ENCODE results near the gene KIAA0825. TPM values are rescaled to one million over a fixed set of nuclear protein-coding genes. Genes with fewer than 3 reads are reported as not detected.

The KIAA0825 gene
- polyA plus RNA-seq, 1 donor from 2014 or later, result 5.1 TPM

DNA sequence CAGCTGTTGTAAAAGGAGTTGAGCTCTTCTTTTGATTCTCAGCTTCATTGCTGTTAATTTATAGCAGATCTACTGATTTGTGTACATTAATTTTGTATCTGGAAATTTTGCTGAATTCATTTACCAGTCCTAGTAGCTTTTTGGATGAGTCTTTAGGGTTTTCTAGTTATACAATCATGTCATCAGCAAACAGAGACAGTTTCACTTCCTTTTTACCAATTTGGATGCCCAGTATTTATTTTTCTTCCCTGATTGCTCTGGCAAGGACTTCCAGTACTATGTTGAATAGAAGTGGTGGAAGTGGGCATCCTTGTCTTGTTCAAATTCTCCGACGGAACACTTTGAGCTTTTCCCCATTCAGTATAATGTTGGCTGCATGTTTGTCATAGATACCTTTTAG lies 478.1 kb downstream of the KIAA0825 start:
- H3K4me2 ChIP-seq (ENCODE audit: low read length), result no peak overlapping the region
- H3K79me2 ChIP-seq (replicated peaks; ENCODE audit: insufficient read depth, low read length), result no peaks in the 10 kb centered on the region
- H3K36me3 ChIP-seq (ENCODE audit: insufficient read depth, low read length), result no peaks in the 10 kb centered on the region
- no peaks in the 10 kb centered on the region for H4K20me1 ChIP-seq (ENCODE audit: insufficient read depth)
- H3K4me3 ChIP-seq (ENCODE audit: low read length), result no peak overlapping the region
- H3K27me3 ChIP-seq (ENCODE audit: insufficient read depth, low read depth, low read length), result no peaks in the 10 kb centered on the region
- no peak overlapping the region for H2AFZ ChIP-seq (ENCODE audit: low read depth, low read length)
- H3F3A ChIP-seq (ENCODE audit: insufficient read depth, low read length, poor library complexity, severe bottlenecking), result no peaks in the 10 kb centered on the region
- H3K27ac ChIP-seq (ENCODE audit: low read length), result no peak overlapping the region
- no peak overlapping the region for H3K9ac ChIP-seq (ENCODE audit: low read length)
- no peaks in the 10 kb centered on the region for H3K9me2 ChIP-seq (ENCODE audit: insufficient read depth, low read length)
- TF ChIP-seq, protein P1, sequence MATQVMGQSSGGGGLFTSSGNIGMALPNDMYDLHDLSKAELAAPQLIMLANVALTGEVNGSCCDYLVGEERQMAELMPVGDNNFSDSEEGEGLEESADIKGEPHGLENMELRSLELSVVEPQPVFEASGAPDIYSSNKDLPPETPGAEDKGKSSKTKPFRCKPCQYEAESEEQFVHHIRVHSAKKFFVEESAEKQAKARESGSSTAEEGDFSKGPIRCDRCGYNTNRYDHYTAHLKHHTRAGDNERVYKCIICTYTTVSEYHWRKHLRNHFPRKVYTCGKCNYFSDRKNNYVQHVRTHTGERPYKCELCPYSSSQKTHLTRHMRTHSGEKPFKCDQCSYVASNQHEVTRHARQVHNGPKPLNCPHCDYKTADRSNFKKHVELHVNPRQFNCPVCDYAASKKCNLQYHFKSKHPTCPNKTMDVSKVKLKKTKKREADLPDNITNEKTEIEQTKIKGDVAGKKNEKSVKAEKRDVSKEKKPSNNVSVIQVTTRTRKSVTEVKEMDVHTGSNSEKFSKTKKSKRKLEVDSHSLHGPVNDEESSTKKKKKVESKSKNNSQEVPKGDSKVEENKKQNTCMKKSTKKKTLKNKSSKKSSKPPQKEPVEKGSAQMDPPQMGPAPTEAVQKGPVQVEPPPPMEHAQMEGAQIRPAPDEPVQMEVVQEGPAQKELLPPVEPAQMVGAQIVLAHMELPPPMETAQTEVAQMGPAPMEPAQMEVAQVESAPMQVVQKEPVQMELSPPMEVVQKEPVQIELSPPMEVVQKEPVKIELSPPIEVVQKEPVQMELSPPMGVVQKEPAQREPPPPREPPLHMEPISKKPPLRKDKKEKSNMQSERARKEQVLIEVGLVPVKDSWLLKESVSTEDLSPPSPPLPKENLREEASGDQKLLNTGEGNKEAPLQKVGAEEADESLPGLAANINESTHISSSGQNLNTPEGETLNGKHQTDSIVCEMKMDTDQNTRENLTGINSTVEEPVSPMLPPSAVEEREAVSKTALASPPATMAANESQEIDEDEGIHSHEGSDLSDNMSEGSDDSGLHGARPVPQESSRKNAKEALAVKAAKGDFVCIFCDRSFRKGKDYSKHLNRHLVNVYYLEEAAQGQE (IDR thresholded peaks at IDR 0.05; ENCODE audit: borderline replicate concordance), result no peak
- TF ChIP-seq EP300 (conservative IDR thresholded peaks at IDR 0.05; ENCODE audit: poor library complexity, severe bottlenecking) (no peak), RAD21 (conservative IDR thresholded peaks at IDR 0.05) (no peak), MXI1 (conservative IDR thresholded peaks at IDR 0.05; ENCODE audit: poor library complexity, severe bottlenecking) (no peak)
- H3K9me3 ChIP-seq (ENCODE audit: low read length), result no peaks in the 10 kb centered on the region

DNA sequence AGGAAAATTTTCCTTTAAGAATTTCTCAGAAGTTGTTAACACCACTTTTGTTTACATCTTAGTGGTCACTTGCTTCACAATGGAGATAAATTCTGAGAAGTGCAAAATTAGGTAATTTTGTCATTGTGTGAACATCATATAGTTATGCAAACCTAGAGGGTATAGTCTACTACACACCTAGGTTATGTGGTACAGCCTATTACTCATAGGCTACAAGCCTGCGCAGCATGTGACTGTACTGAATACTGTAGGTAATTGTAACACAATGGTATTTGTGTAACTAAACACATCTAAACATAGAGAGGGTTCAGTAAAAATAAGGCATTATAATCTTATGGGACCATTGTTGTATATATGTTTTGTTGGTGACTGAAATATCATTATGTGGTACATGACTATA lies 488.3 kb downstream of the KIAA0825 start:
- H3K9me3 ChIP-seq (ENCODE audit: low read length), result no peaks in the 10 kb centered on the region
- no peak overlapping the region for H3K4me2 ChIP-seq (ENCODE audit: low read length)
- H3K9me2 ChIP-seq (ENCODE audit: insufficient read depth, low read length), result no peaks in the 10 kb centered on the region
- no peaks in the 10 kb centered on the region for H4K20me1 ChIP-seq (ENCODE audit: insufficient read depth)
- no peak overlapping the region for H2AFZ ChIP-seq (ENCODE audit: low read depth, low read length)
- H3K27ac ChIP-seq (ENCODE audit: low read length), result no peak overlapping the region
- no peaks in the 10 kb centered on the region for H3K79me2 ChIP-seq (replicated peaks; ENCODE audit: insufficient read depth, low read length)
- no peak overlapping the region for H3K9ac ChIP-seq (ENCODE audit: low read length)
- H3K27me3 ChIP-seq (ENCODE audit: insufficient read depth, low read depth, low read length), result no peaks in the 10 kb centered on the region
- H3K36me3 ChIP-seq (ENCODE audit: insufficient read depth, low read length), result no peaks in the 10 kb centered on the region
- TF ChIP-seq EP300 (conservative IDR thresholded peaks at IDR 0.05; ENCODE audit: poor library complexity, severe bottlenecking) (no peak), POLR2AphosphoS5 (IDR thresholded peaks at IDR 0.05) (no peak), EZH2 (IDR thresholded peaks at IDR 0.05; ENCODE audit: borderline replicate concordance, insufficient read depth, low read length, poor library complexity, severe bottlenecking) (no peak), SMC3 (conservative IDR thresholded peaks at IDR 0.05; ENCODE audit: poor library complexity) (no peak), TAF1 (IDR thresholded peaks at IDR 0.05; ENCODE audit: low read depth) (no peak), RAD21 (conservative IDR thresholded peaks at IDR 0.05) (no peak), MXI1 (conservative IDR thresholded peaks at IDR 0.05; ENCODE audit: poor library complexity, severe bottlenecking) (no peak)
- TF ChIP-seq, protein P2, sequence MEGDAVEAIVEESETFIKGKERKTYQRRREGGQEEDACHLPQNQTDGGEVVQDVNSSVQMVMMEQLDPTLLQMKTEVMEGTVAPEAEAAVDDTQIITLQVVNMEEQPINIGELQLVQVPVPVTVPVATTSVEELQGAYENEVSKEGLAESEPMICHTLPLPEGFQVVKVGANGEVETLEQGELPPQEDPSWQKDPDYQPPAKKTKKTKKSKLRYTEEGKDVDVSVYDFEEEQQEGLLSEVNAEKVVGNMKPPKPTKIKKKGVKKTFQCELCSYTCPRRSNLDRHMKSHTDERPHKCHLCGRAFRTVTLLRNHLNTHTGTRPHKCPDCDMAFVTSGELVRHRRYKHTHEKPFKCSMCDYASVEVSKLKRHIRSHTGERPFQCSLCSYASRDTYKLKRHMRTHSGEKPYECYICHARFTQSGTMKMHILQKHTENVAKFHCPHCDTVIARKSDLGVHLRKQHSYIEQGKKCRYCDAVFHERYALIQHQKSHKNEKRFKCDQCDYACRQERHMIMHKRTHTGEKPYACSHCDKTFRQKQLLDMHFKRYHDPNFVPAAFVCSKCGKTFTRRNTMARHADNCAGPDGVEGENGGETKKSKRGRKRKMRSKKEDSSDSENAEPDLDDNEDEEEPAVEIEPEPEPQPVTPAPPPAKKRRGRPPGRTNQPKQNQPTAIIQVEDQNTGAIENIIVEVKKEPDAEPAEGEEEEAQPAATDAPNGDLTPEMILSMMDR (IDR thresholded peaks at IDR 0.05; ENCODE audit: poor library complexity, severe bottlenecking), result no peak
- TF ChIP-seq, protein P1 (IDR thresholded peaks at IDR 0.05; ENCODE audit: borderline replicate concordance), result no peak
- no peak overlapping the region for H3K4me3 ChIP-seq (ENCODE audit: low read length)
- no peaks in the 10 kb centered on the region for H3F3A ChIP-seq (ENCODE audit: insufficient read depth, low read length, poor library complexity, severe bottlenecking)
